ENCODE results near the gene PLCH2.
A peak's percentile ranks its signal among the peaks of the same experiment; 100 is the strongest.

PLCH2 gene

GRCh38 chr1:2542246-2542915 is 66.3 kb downstream of the PLCH2 start:
- H3K9ac ChIP-seq (ENCODE audit: insufficient read length), result no peak overlapping the region
- no peaks in the 10 kb centered on the region for H3K9me3 ChIP-seq (ENCODE audit: low read depth, low read length)
- no peak for DNase-seq (ENCODE audit: low read depth, low spot score)
- H3K36me3 ChIP-seq (ENCODE audit: insufficient read depth, low read length), result no peaks in the 10 kb centered on the region
- no peak for TF ChIP-seq POLR2AphosphoS5 (IDR thresholded peaks at IDR 0.05; ENCODE audit: borderline replicate concordance, low read depth, low read length)
- no peak for TF ChIP-seq FOXP2 (optimal IDR thresholded peaks at IDR 0.05; ENCODE audit: control extremely low read depth, extremely low read length, insufficient read depth)
- no peak for TF ChIP-seq EZH2 (IDR thresholded peaks at IDR 0.05)
- no peak overlapping the region for H3K4me3 ChIP-seq
- no peak overlapping the region for H3K27ac ChIP-seq

GRCh38 chr1:2543543-2544092 is 67.5 kb downstream of the PLCH2 start:
- TF ChIP-seq EZH2 (IDR thresholded peaks at IDR 0.05), result no peak
- TF ChIP-seq FOXP2 (optimal IDR thresholded peaks at IDR 0.05; ENCODE audit: control extremely low read depth, extremely low read length, insufficient read depth), result no peak
- no peak for TF ChIP-seq POLR2AphosphoS5 (IDR thresholded peaks at IDR 0.05; ENCODE audit: borderline replicate concordance, low read depth, low read length)
- H3K9ac ChIP-seq (ENCODE audit: insufficient read length), result no peak overlapping the region
- no peaks in the 10 kb centered on the region for H3K36me3 ChIP-seq (ENCODE audit: insufficient read depth, low read length)
- no peak overlapping the region for H3K4me3 ChIP-seq
- 0 out of 2 replicates have a peak overlapping the region, but pooled peaks have one; percentile 9 for H3K27ac ChIP-seq
- DNase-seq (ENCODE audit: low read depth, low spot score), result no peak
- H3K9me3 ChIP-seq (ENCODE audit: low read depth, low read length), result no peaks in the 10 kb centered on the region

GRCh38 chr1:2544093-2544874 is 68.2 kb downstream of the PLCH2 start:
- H3K9me3 ChIP-seq (ENCODE audit: low read depth, low read length), result no peaks in the 10 kb centered on the region
- H3K36me3 ChIP-seq (ENCODE audit: insufficient read depth, low read length), result no peaks in the 10 kb centered on the region
- DNase-seq (ENCODE audit: low read depth, low spot score), result no peak
- H3K4me3 ChIP-seq, result no peak overlapping the region
- H3K27ac ChIP-seq, result no peak overlapping the region
- no peak for TF ChIP-seq POLR2AphosphoS5 (IDR thresholded peaks at IDR 0.05; ENCODE audit: borderline replicate concordance, low read depth, low read length)
- no peak for TF ChIP-seq EZH2 (IDR thresholded peaks at IDR 0.05)
- TF ChIP-seq FOXP2 (optimal IDR thresholded peaks at IDR 0.05; ENCODE audit: control extremely low read depth, extremely low read length, insufficient read depth), result no peak
- H3K9ac ChIP-seq (ENCODE audit: insufficient read length), result no peak overlapping the region

GRCh38 chr1:2544875-2545640 is 69.0 kb downstream of the PLCH2 start:
- TF ChIP-seq POLR2AphosphoS5 (IDR thresholded peaks at IDR 0.05; ENCODE audit: borderline replicate concordance, low read depth, low read length) (no peak), FOXP2 (optimal IDR thresholded peaks at IDR 0.05; ENCODE audit: control extremely low read depth, extremely low read length, insufficient read depth) (no peak), EZH2 (IDR thresholded peaks at IDR 0.05) (no peak)

GRCh38 chr1:2545754-2546514 is 69.8 kb downstream of the PLCH2 start:
- Histone ChIP-seq H3K4me3 (peak overlapping the region; percentile 71), H3K27ac (peak overlapping the region; percentile 64; the same call in 1 of the 2 replicates), H3K9ac (ENCODE audit: insufficient read length) (no peak overlapping the region), H3K9me3 (ENCODE audit: low read depth, low read length) (no peaks in the 10 kb centered on the region), H3K36me3 (ENCODE audit: insufficient read depth, low read length) (no peaks in the 10 kb centered on the region)
- TF ChIP-seq EZH2 (IDR thresholded peaks at IDR 0.05) (no peak), FOXP2 (optimal IDR thresholded peaks at IDR 0.05; ENCODE audit: control extremely low read depth, extremely low read length, insufficient read depth) (no peak), POLR2AphosphoS5 (IDR thresholded peaks at IDR 0.05; ENCODE audit: borderline replicate concordance, low read depth, low read length) (peak; percentile 70)
- no peak for DNase-seq (ENCODE audit: low read depth, low spot score)

More at GRCh38 chr1:2544875-2545640, 69.0 kb downstream of the PLCH2 start:
- Histone ChIP-seq H3K4me3 (no peak overlapping the region), H3K36me3 (ENCODE audit: insufficient read depth, low read length) (no peaks in the 10 kb centered on the region), H3K9ac (ENCODE audit: insufficient read length) (no peak overlapping the region), H3K27ac (0 out of 2 replicates have a peak overlapping the region, but pooled peaks have one; percentile 64), H3K9me3 (ENCODE audit: low read depth, low read length) (no peaks in the 10 kb centered on the region)
- DNase-seq (ENCODE audit: low read depth, low spot score), result no peak

- no peak for DNase-seq (ENCODE audit: low read depth, low spot score)
- H3K9ac ChIP-seq (ENCODE audit: insufficient read length), result no peak overlapping the region
- peak overlapping the region; percentile 37; the same call in 1 of the 2 replicates for H3K27ac ChIP-seq
- peak overlapping the region; percentile 71 for H3K4me3 ChIP-seq
- TF ChIP-seq POLR2AphosphoS5 (IDR thresholded peaks at IDR 0.05; ENCODE audit: borderline replicate concordance, low read depth, low read length) (no peak), FOXP2 (optimal IDR thresholded peaks at IDR 0.05; ENCODE audit: control extremely low read depth, extremely low read length, insufficient read depth) (no peak), EZH2 (IDR thresholded peaks at IDR 0.05) (no peak)
- no peaks in the 10 kb centered on the region for H3K9me3 ChIP-seq (ENCODE audit: low read depth, low read length)
- H3K36me3 ChIP-seq (ENCODE audit: insufficient read depth, low read length), result no peaks in the 10 kb centered on the region
Measured at GRCh38 chr1:2546515-2547209, 70.6 kb downstream of the PLCH2 start.
